IPS-20b (cell line): ENCODE measurements around the gene SLC52A1.
"Not testable (repeated sequence)": the region's sequence is repeated elsewhere in the genome, so short reads cannot be mapped to it uniquely, and the experiment has no call there.

ENCODE experiments used
- H3K27ac ChIP-seq: one replicate; pipeline ENCODE4 v1.5.1; 2013; ENCODE audit warnings: low read length
- H3K27me3 ChIP-seq: 2 replicates; pipeline ENCODE4 v1.6.1; 2013; ENCODE audit warnings: mild to moderate bottlenecking, low read length, inconsistent platforms; ENCODE audit not compliant: insufficient read depth
- H3K36me3 ChIP-seq: 2 replicates; pipeline ENCODE4 v1.6.1; 2013; ENCODE audit warnings: low read depth, mild to moderate bottlenecking, inconsistent platforms, low read length, moderate library complexity; ENCODE audit not compliant: insufficient read depth
- H3K4me1 ChIP-seq: 2 replicates; pipeline ENCODE4 v1.6.1; 2013; ENCODE audit warnings: mild to moderate bottlenecking, control low read depth, inconsistent platforms, low read length, moderate library complexity; ENCODE audit not compliant: insufficient read depth
- H3K4me3 ChIP-seq: 2 replicates; pipeline ENCODE4 v1.5.1; 2013; ENCODE audit warnings: mild to moderate bottlenecking, low read length, inconsistent platforms
- H3K9ac ChIP-seq: 2 replicates; pipeline ENCODE4 v1.6.1; 2013; ENCODE audit warnings: low read depth, mild to moderate bottlenecking, inconsistent platforms, low read length, moderate library complexity
- H3K9me3 ChIP-seq: 2 replicates; pipeline ENCODE4 v1.6.1; 2013; ENCODE audit warnings: mild to moderate bottlenecking, low read depth, low read length, inconsistent platforms; ENCODE audit not compliant: insufficient read depth

Gene SLC52A1

GRCh38 chr17:5035315-5035714 is at the start of gene SLC52A1:
Gene SLC52A1 (minus strand): TSS chr17:5035426. CDS start chr17:5034606, 820 bp downstream.
- no peaks in the 10 kb centered on the region for H3K36me3 ChIP-seq
- H3K4me3 ChIP-seq, result peak within 1 kb of the TSS; percentile 58
- H3K4me1 ChIP-seq, result no peaks in the 10 kb centered on the region
- H3K9ac ChIP-seq, result no peak within 1 kb of the TSS
- no peaks in the 10 kb centered on the region for H3K9me3 ChIP-seq
- peaks cover 21% of the 10 kb centered on the region for H3K27me3 ChIP-seq
- no peak within 1 kb of the TSS for H3K27ac ChIP-seq

- H3K4me3 ChIP-seq, result no peak overlapping the region
- no peaks in the 10 kb centered on the region for H3K9me3 ChIP-seq
- H3K27ac ChIP-seq, result no peak overlapping the region
- H3K9ac ChIP-seq, result no peak overlapping the region
- no peaks in the 10 kb centered on the region for H3K36me3 ChIP-seq
- no peaks in the 10 kb centered on the region; the same call in 1 of the 2 replicates for H3K27me3 ChIP-seq
- H3K4me1 ChIP-seq, result no peaks in the 10 kb centered on the region; the same call in 1 of the 2 replicates
These were observed 45.4 kb upstream of the SLC52A1 start for GRCh38 chr17:5080591-5080990.

- Histone ChIP-seq H3K4me1 (no peaks in the 10 kb centered on the region; the same call in 1 of the 2 replicates), H3K9ac (no peak within 1 kb of the TSS), H3K27me3 (no peaks in the 10 kb centered on the region; the same call in 1 of the 2 replicates), H3K36me3 (no peaks in the 10 kb centered on the region), H3K9me3 (no peaks in the 10 kb centered on the region), H3K27ac (no peak within 1 kb of the TSS), H3K4me3 (no peak within 1 kb of the TSS; the same call in 1 of the 2 replicates)
These were observed 43.1 kb upstream of the SLC52A1 start, which contains the start of gene ZFP3 for GRCh38 chr17:5078106-5079028. Gene ZFP3 (plus strand): TSS chr17:5078467. CDS start chr17:5091505, 13,038 bp downstream.

GRCh38 chr17:5077781-5078105 is 42.5 kb upstream of the SLC52A1 start:
- Histone ChIP-seq H3K27me3 (no peaks in the 10 kb centered on the region; the same call in 1 of the 2 replicates), H3K9me3 (no peaks in the 10 kb centered on the region), H3K36me3 (no peaks in the 10 kb centered on the region), H3K4me3 (no peak overlapping the region), H3K4me1 (no peaks in the 10 kb centered on the region; the same call in 1 of the 2 replicates), H3K9ac (no peak overlapping the region), H3K27ac (no peak overlapping the region)

- H3K4me1 ChIP-seq, H3K27me3 ChIP-seq, H3K4me3 ChIP-seq, H3K27ac ChIP-seq, H3K9ac ChIP-seq, H3K9me3 ChIP-seq, H3K36me3 ChIP-seq: not testable (repeated sequence)
These were observed 42.0 kb upstream of the SLC52A1 start for GRCh38 chr17:5077275-5077674.

GRCh38 chr17:5075472-5075871 is 40.2 kb upstream of the SLC52A1 start:
- H3K9ac ChIP-seq, H3K27ac ChIP-seq, H3K4me1 ChIP-seq, H3K4me3 ChIP-seq, H3K36me3 ChIP-seq, H3K27me3 ChIP-seq, H3K9me3 ChIP-seq: not testable (repeated sequence)

- H3K36me3 ChIP-seq, result no peaks in the 10 kb centered on the region
- H3K27me3 ChIP-seq, result no peaks in the 10 kb centered on the region
- H3K27ac ChIP-seq, result no peak overlapping the region
- no peaks in the 10 kb centered on the region for H3K9me3 ChIP-seq
- no peak overlapping the region for H3K9ac ChIP-seq
- no peak overlapping the region for H3K4me3 ChIP-seq
- no peaks in the 10 kb centered on the region for H3K4me1 ChIP-seq
These were observed 34.5 kb upstream of the SLC52A1 start for GRCh38 chr17:5069724-5070123.

- H3K9ac ChIP-seq, result no peak overlapping the region
- H3K36me3 ChIP-seq, result no peaks in the 10 kb centered on the region
- no peaks in the 10 kb centered on the region for H3K4me1 ChIP-seq
- H3K27me3 ChIP-seq, result no peaks in the 10 kb centered on the region
- no peak overlapping the region for H3K27ac ChIP-seq
- no peak overlapping the region for H3K4me3 ChIP-seq
- no peaks in the 10 kb centered on the region for H3K9me3 ChIP-seq
These were observed 33.0 kb upstream of the SLC52A1 start for GRCh38 chr17:5068236-5068635.

GRCh38 chr17:5065227-5065744 is 30.1 kb upstream of the SLC52A1 start:
- Histone ChIP-seq H3K36me3 (no peaks in the 10 kb centered on the region), H3K4me3 (no peak overlapping the region), H3K27ac (no peak overlapping the region), H3K27me3 (no peaks in the 10 kb centered on the region), H3K9ac (no peak overlapping the region), H3K9me3 (no peaks in the 10 kb centered on the region), H3K4me1 (no peaks in the 10 kb centered on the region)

GRCh38 chr17:5055543-5055942 is 20.3 kb upstream of the SLC52A1 start:
- Histone ChIP-seq H3K9me3 (no peaks in the 10 kb centered on the region), H3K4me1 (no peaks in the 10 kb centered on the region), H3K36me3 (no peaks in the 10 kb centered on the region), H3K27me3 (no peaks in the 10 kb centered on the region), H3K27ac (no peak overlapping the region), H3K4me3 (no peak overlapping the region), H3K9ac (no peak overlapping the region)

- H3K9me3 ChIP-seq, result no peaks in the 10 kb centered on the region
- H3K4me1 ChIP-seq, result no peaks in the 10 kb centered on the region
- H3K36me3 ChIP-seq, result no peaks in the 10 kb centered on the region
- H3K9ac ChIP-seq, result no peak overlapping the region
- no peak overlapping the region for H3K4me3 ChIP-seq
- H3K27ac ChIP-seq, result no peak overlapping the region
- no peaks in the 10 kb centered on the region for H3K27me3 ChIP-seq
These were observed 15.1 kb upstream of the SLC52A1 start for GRCh38 chr17:5050278-5050677.

GRCh38 chr17:5049314-5049841 is 14.2 kb upstream of the SLC52A1 start:
- no peak overlapping the region for H3K27ac ChIP-seq
- no peaks in the 10 kb centered on the region for H3K27me3 ChIP-seq
- H3K36me3 ChIP-seq, result no peaks in the 10 kb centered on the region
- no peaks in the 10 kb centered on the region for H3K9me3 ChIP-seq
- H3K9ac ChIP-seq, result no peak overlapping the region
- H3K4me3 ChIP-seq, result no peak overlapping the region
- no peaks in the 10 kb centered on the region for H3K4me1 ChIP-seq
